T-cell (primary cell): ENCODE measurements around the gene ITGBL1. TPM values are rescaled to one million over a fixed set of nuclear protein-coding genes. Genes with fewer than 3 reads are reported as not detected.

ENCODE experiments used
- ATAC-seq, 4 experiments: fragments of 200-7000 bp in 3 of 4; fragments of 150-1000 bp in 1 of 4; cut with Tn5 transposase; replicated peaks in 1 of 4; 1 replicate in 3 of 4; 2 replicates in 1 of 4; pipeline ENCODE4 v1.10.0; 2021; ENCODE audit warnings: moderate library complexity in 3 of 4, mild to moderate bottlenecking in 2 of 4, moderate number of reproducible peaks in 1 of 4
- CTCF ChIA-PET, 2 donors: fragments of 300-600 bp; sonication (Branson Sonifier 250); formaldehyde crosslinking; loops; one replicate each; lab custom pipeline; 2022; ENCODE audit warnings: antibody characterized with exemption in 2 of 2; lab: Charles Lee
- POLR2A ChIA-PET, 2 donors: fragments of 300-600 bp; sonication (Branson Sonifier 250); formaldehyde crosslinking; loops; one replicate each; lab custom pipeline; 2022; ENCODE audit warnings: antibody characterized with exemption in 2 of 2; lab: Charles Lee
- DNase-seq, 35 experiments: peaks; one replicate each; pipeline versions ENCODE4 v3.0.0 to v3.0.0-alpha.2; 2013 to 2023
- H3K27ac ChIP-seq: one replicate; pipeline ENCODE4 v1.5.1; 2013; ENCODE audit warnings: low read length
- H3K27me3 ChIP-seq, 2 experiments: replicated peaks in 1 of 2; 1 replicate in 1 of 2; 2 replicates in 1 of 2; pipeline versions ENCODE4 v1.6.1 to v1.7.0; 2013; ENCODE audit warnings: low read length in 1 of 2, mixed read lengths in 1 of 2; ENCODE audit not compliant: control insufficient read depth in 2 of 2, insufficient read depth in 2 of 2; ENCODE audit errors: extremely low read depth in 1 of 2
- H3K36me3 ChIP-seq, 2 donors: 1 replicate in 1 of 2; 2 replicates in 1 of 2; pipeline versions ENCODE4 v1.6.1 to v1.7.0; 2013; ENCODE audit warnings: low read length in 1 of 2; ENCODE audit not compliant: control insufficient read depth in 2 of 2, insufficient read depth in 1 of 2; ENCODE audit errors: extremely low read depth in 1 of 2
- H3K4me1 ChIP-seq, 2 experiments: 1 replicate in 1 of 2; 2 replicates in 1 of 2; pipeline versions ENCODE4 v1.6.1 to v1.7.0; 2013; ENCODE audit warnings: low read length in 2 of 2, mixed read lengths in 1 of 2; ENCODE audit not compliant: insufficient read depth in 2 of 2, control insufficient read depth in 1 of 2; ENCODE audit errors: extremely low read depth in 1 of 2
- H3K4me3 ChIP-seq, 2 donors: 1 replicate in 1 of 2; 2 replicates in 1 of 2; pipeline versions ENCODE4 v1.5.1 to v1.7.0; 2013; ENCODE audit warnings: mild to moderate bottlenecking in 2 of 2, low read length in 1 of 2, moderate library complexity in 1 of 2; ENCODE audit not compliant: control insufficient read depth in 1 of 2; ENCODE audit errors: extremely low read depth in 1 of 2
- H3K9me3 ChIP-seq: 2 replicates; pipeline ENCODE4 v1.7.0; 2013
- H3K27ac Mint-ChIP-seq, 2 donors: one replicate each; pipeline ENCODE4 v1.8.0; 2020 to 2021; ENCODE audit warnings: mild to moderate bottlenecking in 2 of 2, mixed read lengths in 2 of 2
- H3K27me3 Mint-ChIP-seq, 2 donors: one replicate each; pipeline ENCODE4 v1.8.0; 2021 to 2022; ENCODE audit warnings: mixed read lengths in 2 of 2
- H3K36me3 Mint-ChIP-seq: one replicate; pipeline ENCODE4 v1.8.0; 2021; ENCODE audit warnings: mixed read lengths
- H3K4me1 Mint-ChIP-seq, 3 donors: one replicate each; pipeline ENCODE4 v1.8.0; 2020 to 2022; ENCODE audit warnings: mixed read lengths in 3 of 3, mild to moderate bottlenecking in 1 of 3
- H3K4me3 Mint-ChIP-seq, 3 donors: one replicate each; pipeline ENCODE4 v1.8.0; 2020 to 2022; ENCODE audit warnings: mild to moderate bottlenecking in 3 of 3, mixed read lengths in 3 of 3, moderate library complexity in 3 of 3
- H3K9me3 Mint-ChIP-seq, 3 donors: one replicate each; pipeline ENCODE4 v1.8.0; 2020 to 2022; ENCODE audit warnings: mixed read lengths in 3 of 3
- WGBS: methylation state at CpG from one replicate; pipeline ENCODE4 v1.1.5; 2013; ENCODE audit warnings: missing lambda C conversion rate; ENCODE audit not compliant: insufficient coverage; 5-methylcytosine and 5-hydroxymethylcytosine counted together
- total RNA-seq, 35 experiments: library from RNA in 6 of 35; stranded (reverse) in 6 of 35; fragments of 120-200 nt in 1 of 35; gene quantifications; one replicate each; pipeline versions ENCODE4 v1.2.1 to v1.2.4 and lab custom pipeline; 2013 to 2026

Gene ITGBL1
- total RNA-seq, 5 donors from 2014 or later (not counting 1 experiment from before 2014, with no cell fraction given) = not detected

GRCh38 chr13:101714195-101714594 lies 261.7 kb downstream of the ITGBL1 start:
- ATAC-seq (no peak), DNase-seq (no peak)
- no peaks in the 10 kb centered on the region for H3K36me3 Mint-ChIP-seq
- ChIA-PET POLR2A (no interaction called here), CTCF (interaction anchor here in 1 of 2 donors (0.7 kb wide), 1 partner anchor 8 kb away, joined by 3 read pairs; no protein-coding TSS in a partner anchor)
- Histone ChIP-seq H3K27me3 (no peaks in the 10 kb centered on the region), H3K36me3 (no peaks in the 10 kb centered on the region), H3K9me3 (no peaks in the 10 kb centered on the region), H3K4me1 (no peaks in the 10 kb centered on the region), H3K4me3 (no peak overlapping the region), H3K27ac (no peak overlapping the region)
- no peak overlapping the region for H3K27ac Mint-ChIP-seq
- 89% methylated on average over 1 of the region's 3 CpGs for WGBS
- no peak overlapping the region for H3K4me3 Mint-ChIP-seq
- no peaks in the 10 kb centered on the region for H3K4me1 Mint-ChIP-seq
- H3K27me3 Mint-ChIP-seq = peaks cover 4 to 25% of the 10 kb centered on the region in 2 donors
- H3K9me3 Mint-ChIP-seq = no peaks in the 10 kb centered on the region

DNA sequence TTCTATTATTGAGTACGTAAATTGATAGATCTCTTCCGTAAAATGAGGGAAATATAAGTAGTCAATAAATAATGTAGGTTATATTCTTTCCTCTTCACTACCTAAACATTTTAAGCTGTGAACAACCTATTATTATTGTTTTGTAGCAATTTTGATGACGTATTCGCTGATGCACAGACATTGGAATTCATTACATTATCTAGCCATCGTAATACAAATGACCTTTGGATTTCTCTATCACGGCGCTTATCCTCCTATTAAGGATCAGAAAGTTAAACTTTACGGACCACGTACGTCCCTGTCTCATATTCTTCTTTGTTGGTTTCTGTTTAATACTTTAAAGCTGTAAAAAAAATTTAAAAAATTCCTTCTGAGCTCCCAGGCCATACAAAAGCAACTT lies 264.9 kb downstream of the ITGBL1 start:
- WGBS = no CpG with 5 or more reads among the region's 10 CpGs
- H3K4me3 ChIP-seq = no peak overlapping the region
- peaks cover 4 to 14% of the 10 kb centered on the region in 2 donors for H3K27me3 Mint-ChIP-seq
- H3K27me3 ChIP-seq = no peaks in the 10 kb centered on the region
- DNase-seq = no peak
- H3K27ac Mint-ChIP-seq = no peak overlapping the region
- H3K27ac ChIP-seq = no peak overlapping the region
- no peaks in the 10 kb centered on the region for H3K9me3 ChIP-seq
- H3K4me1 ChIP-seq = no peaks in the 10 kb centered on the region
- POLR2A ChIA-PET = interaction anchor here in 1 of 2 donors (0.7 kb wide), 1 partner anchor 124 kb away, joined by 3 read pairs; no protein-coding TSS in a partner anchor
- no peaks in the 10 kb centered on the region for H3K36me3 ChIP-seq
- no peaks in the 10 kb centered on the region for H3K4me1 Mint-ChIP-seq
- no peaks in the 10 kb centered on the region for H3K36me3 Mint-ChIP-seq
- H3K4me3 Mint-ChIP-seq = no peak overlapping the region
- CTCF ChIA-PET = no interaction called here
- no peaks in the 10 kb centered on the region for H3K9me3 Mint-ChIP-seq
- no peak for ATAC-seq

DNA sequence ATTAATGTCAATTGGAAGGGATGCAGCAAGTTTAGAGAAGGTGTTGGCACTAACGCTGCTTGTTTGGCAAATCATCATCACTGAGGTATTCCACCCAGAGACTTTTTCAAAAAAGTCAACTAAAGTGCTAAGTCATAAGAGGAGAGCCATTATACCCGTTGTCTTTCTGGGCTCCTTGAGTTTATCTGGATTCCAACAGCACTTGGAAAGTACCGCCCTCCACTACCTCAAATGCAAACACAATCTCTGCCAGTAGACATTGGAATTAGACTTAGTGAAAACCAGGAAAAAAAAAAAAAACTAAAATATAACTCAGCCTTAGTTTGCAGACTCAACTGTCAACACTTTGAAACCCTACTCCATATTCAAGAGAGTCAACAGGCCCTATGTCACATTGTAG lies 266.0 kb downstream of the ITGBL1 start:
- Histone ChIP-seq H3K36me3 (no peaks in the 10 kb centered on the region), H3K9me3 (no peaks in the 10 kb centered on the region), H3K4me1 (no peaks in the 10 kb centered on the region), H3K4me3 (no peak overlapping the region), H3K27ac (no peak overlapping the region), H3K27me3 (no peaks in the 10 kb centered on the region)
- Mint-ChIP-seq H3K27me3 (peaks cover 4 to 18% of the 10 kb centered on the region in 2 donors), H3K4me3 (no peak overlapping the region), H3K36me3 (no peaks in the 10 kb centered on the region), H3K27ac (no peak overlapping the region), H3K4me1 (no peaks in the 10 kb centered on the region), H3K9me3 (no peaks in the 10 kb centered on the region)
- no peak for DNase-seq
- POLR2A ChIA-PET = no interaction called here
- 100% methylated on average over 1 of the region's 3 CpGs for WGBS
- CTCF ChIA-PET = no interaction called here
- ATAC-seq = no peak

DNA sequence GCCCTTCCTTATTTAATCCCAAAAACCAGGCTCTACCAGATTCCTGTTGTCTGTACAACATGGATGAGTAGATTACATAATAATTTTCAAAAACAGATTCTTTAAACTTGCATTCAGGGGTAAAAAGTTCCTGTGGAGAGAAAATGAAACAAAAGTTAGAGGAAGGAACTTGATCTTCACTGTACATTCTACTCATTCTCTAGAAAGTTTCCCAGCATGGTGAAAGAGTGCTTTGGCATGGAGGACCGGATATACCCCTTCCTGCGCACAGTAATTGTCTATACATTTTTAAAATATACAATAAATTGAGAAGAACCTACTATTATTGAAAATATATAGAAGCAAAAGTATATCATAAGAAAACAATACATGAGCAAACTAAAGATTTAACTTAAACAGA lies 274.2 kb downstream of the ITGBL1 start:
- Histone ChIP-seq H3K4me1 (no peaks in the 10 kb centered on the region), H3K9me3 (no peaks in the 10 kb centered on the region), H3K27ac (no peak overlapping the region), H3K36me3 (no peaks in the 10 kb centered on the region), H3K27me3 (no peaks in the 10 kb centered on the region), H3K4me3 (no peak overlapping the region)
- no CpG with 5 or more reads among the region's 2 CpGs for WGBS
- ChIA-PET POLR2A (interaction anchor here in 1 of 2 donors (0.5 kb wide), 1 partner anchor 27 kb away, joined by 3 read pairs; no protein-coding TSS in a partner anchor), CTCF (no interaction called here)
- no peaks in the 10 kb centered on the region for H3K36me3 Mint-ChIP-seq
- H3K4me3 Mint-ChIP-seq = no peak overlapping the region
- no peak for ATAC-seq
- peaks cover 0 to 3% (median 2%) of the 10 kb centered on the region in 3 donors for H3K4me1 Mint-ChIP-seq
- H3K27me3 Mint-ChIP-seq = peaks cover 0 to 4% of the 10 kb centered on the region in 2 donors
- H3K9me3 Mint-ChIP-seq = no peaks in the 10 kb centered on the region
- H3K27ac Mint-ChIP-seq = no peak overlapping the region
- DNase-seq = no peak

DNA sequence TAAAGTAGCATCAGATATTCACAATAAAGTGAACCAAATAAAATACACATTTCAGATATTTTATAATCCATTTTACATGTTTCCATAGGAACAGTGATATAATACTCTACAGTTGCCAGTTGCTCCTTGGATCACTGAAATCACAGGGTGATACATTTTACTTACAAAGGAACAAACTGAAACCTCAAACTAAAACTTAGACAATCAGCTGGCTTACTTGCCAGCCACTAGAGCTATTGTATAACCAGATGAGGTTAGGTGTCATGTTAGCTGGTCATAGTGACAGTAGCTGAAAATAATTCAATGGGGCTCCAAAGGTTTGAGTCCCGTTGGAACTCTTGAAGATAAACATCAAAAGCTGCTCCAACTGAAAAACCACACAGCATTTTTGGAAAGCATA lies 274.6 kb downstream of the ITGBL1 start:
- Histone ChIP-seq H3K27ac (no peak overlapping the region), H3K4me3 (no peak overlapping the region), H3K9me3 (no peaks in the 10 kb centered on the region), H3K27me3 (no peaks in the 10 kb centered on the region), H3K36me3 (no peaks in the 10 kb centered on the region), H3K4me1 (no peaks in the 10 kb centered on the region)
- H3K4me1 Mint-ChIP-seq = peaks cover 0 to 3% (median 2%) of the 10 kb centered on the region in 3 donors
- POLR2A ChIA-PET = interaction anchor here in 1 of 2 donors (0.5 kb wide), 1 partner anchor 26 kb away, joined by 3 read pairs; no protein-coding TSS in a partner anchor
- no peak overlapping the region for H3K4me3 Mint-ChIP-seq
- ATAC-seq (no peak), DNase-seq (no peak)
- no peak overlapping the region for H3K27ac Mint-ChIP-seq
- CTCF ChIA-PET = no interaction called here
- H3K36me3 Mint-ChIP-seq = no peaks in the 10 kb centered on the region
- H3K9me3 Mint-ChIP-seq = no peaks in the 10 kb centered on the region
- WGBS = no CpG with 5 or more reads among the region's 1 CpG
- peaks cover 0 to 4% of the 10 kb centered on the region in 2 donors for H3K27me3 Mint-ChIP-seq

GRCh38 chr13:101728021-101728420 lies 275.5 kb downstream of the ITGBL1 start:
- no peak overlapping the region for H3K27ac ChIP-seq
- no peak for ATAC-seq
- Mint-ChIP-seq H3K36me3 (no peaks in the 10 kb centered on the region), H3K27me3 (peaks cover 0 to 4% of the 10 kb centered on the region in 2 donors), H3K27ac (no peak overlapping the region), H3K4me3 (no peak overlapping the region), H3K4me1 (peaks cover 0 to 3% (median 2%) of the 10 kb centered on the region in 3 donors), H3K9me3 (no peaks in the 10 kb centered on the region)
- H3K27me3 ChIP-seq = no peaks in the 10 kb centered on the region
- H3K36me3 ChIP-seq = no peaks in the 10 kb centered on the region
- no peaks in the 10 kb centered on the region for H3K9me3 ChIP-seq
- POLR2A ChIA-PET = no interaction called here
- no peak for DNase-seq
- H3K4me3 ChIP-seq = no peak overlapping the region
- no peaks in the 10 kb centered on the region for H3K4me1 ChIP-seq
- CTCF ChIA-PET = no interaction called here

DNA sequence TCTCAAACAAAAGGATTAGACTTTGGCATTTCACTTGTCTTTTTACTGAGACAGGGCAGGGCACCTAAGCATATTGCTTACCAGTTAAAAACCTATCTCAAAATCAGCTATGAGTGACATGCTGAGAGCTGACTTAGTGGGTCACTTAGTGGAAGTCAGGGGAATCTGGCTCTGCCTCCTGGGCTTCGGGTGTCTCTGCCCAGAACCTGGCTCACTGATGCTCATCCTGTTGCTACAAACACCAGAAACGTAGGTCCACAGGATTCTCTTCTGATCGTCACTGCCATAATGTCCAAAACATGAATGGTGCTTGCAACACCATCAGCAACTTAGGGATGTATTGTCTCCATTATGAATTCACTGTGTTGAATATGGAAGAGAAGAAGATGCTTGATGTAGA lies 276.1 kb downstream of the ITGBL1 start:
- H3K27me3 Mint-ChIP-seq = no peaks in the 10 kb centered on the region
- Histone ChIP-seq H3K36me3 (no peaks in the 10 kb centered on the region), H3K9me3 (no peaks in the 10 kb centered on the region), H3K27ac (no peak overlapping the region), H3K27me3 (no peaks in the 10 kb centered on the region), H3K4me1 (no peaks in the 10 kb centered on the region), H3K4me3 (no peak overlapping the region)
- ChIA-PET POLR2A (no interaction called here), CTCF (no interaction called here)
- no peak overlapping the region for H3K27ac Mint-ChIP-seq
- ATAC-seq (no peak), DNase-seq (no peak)
- WGBS = 71% methylated on average over 1 of the region's 3 CpGs
- no peaks in the 10 kb centered on the region for H3K36me3 Mint-ChIP-seq
- H3K9me3 Mint-ChIP-seq = no peaks in the 10 kb centered on the region
- H3K4me3 Mint-ChIP-seq = no peak overlapping the region
- H3K4me1 Mint-ChIP-seq = peaks cover 0 to 3% (median 2%) of the 10 kb centered on the region in 3 donors
